KG1 (cell line): Measurements from ENCODE around the gene CAPN13.

ENCODE experiments used
- DNase-seq: peaks from one replicate; lab custom pipeline; 2025; lab: John Stamatoyannopoulos, UW

CAPN13 gene

GRCh38 chr2:30807249-30807648 lies at the start of gene CAPN13:
TSS of gene CAPN13 (minus strand) at chr2:30807446. CDS start at chr2:30787325, 20,121 bp downstream.
- DNase-seq: no peak

GRCh38 chr2:30847841-30848240 lies 40.6 kb upstream of the CAPN13 start:
- no peak for DNase-seq

GRCh38 chr2:30847329-30847728 lies 40.1 kb upstream of the CAPN13 start:
- DNase-seq: no peak

GRCh38 chr2:30828586-30828985 lies 21.3 kb upstream of the CAPN13 start:
- DNase-seq: no peak

- no peak for DNase-seq
Measured at GRCh38 chr2:30826916-30827315, 19.7 kb upstream of the CAPN13 start.

GRCh38 chr2:30826481-30826880 lies 19.2 kb upstream of the CAPN13 start:
- DNase-seq: no peak

GRCh38 chr2:30823452-30823851 lies 16.2 kb upstream of the CAPN13 start:
- DNase-seq: no peak

- DNase-seq: no peak
Measured at GRCh38 chr2:30821960-30822359, 14.7 kb upstream of the CAPN13 start.

GRCh38 chr2:30820381-30821055 lies 13.3 kb upstream of the CAPN13 start:
- no peak for DNase-seq

- no peak for DNase-seq
Measured at GRCh38 chr2:30809938-30810337, 2.7 kb upstream of the CAPN13 start.

- DNase-seq: no peak
Measured at GRCh38 chr2:30808695-30809094, 1.4 kb upstream of the CAPN13 start.

- DNase-seq: no peak
Measured at GRCh38 chr2:30803281-30803680, 4.0 kb downstream of the CAPN13 start.

- no peak for DNase-seq
Measured at GRCh38 chr2:30802611-30803010, 4.6 kb downstream of the CAPN13 start.

- DNase-seq: no peak
Measured at GRCh38 chr2:30801821-30802455, 5.3 kb downstream of the CAPN13 start.

- no peak for DNase-seq
Measured at GRCh38 chr2:30800159-30800558, 7.1 kb downstream of the CAPN13 start.

GRCh38 chr2:30799366-30799765 lies 7.9 kb downstream of the CAPN13 start:
- no peak for DNase-seq

- DNase-seq: no peak
Measured at GRCh38 chr2:30798536-30798991, 8.7 kb downstream of the CAPN13 start.

GRCh38 chr2:30797381-30798015 lies 9.7 kb downstream of the CAPN13 start:
- no peak for DNase-seq

- DNase-seq: no peak
Measured at GRCh38 chr2:30796699-30797098, 10.5 kb downstream of the CAPN13 start.

- no peak for DNase-seq
Measured at GRCh38 chr2:30792521-30792920, 14.7 kb downstream of the CAPN13 start.

GRCh38 chr2:30790879-30791278 lies 16.4 kb downstream of the CAPN13 start:
- DNase-seq: no peak

- no peak for DNase-seq
Measured at GRCh38 chr2:30789670-30790210, 17.5 kb downstream of the CAPN13 start.
